ENCODE measurements around the gene ADGRD1. TPM values are rescaled to one million over a fixed set of nuclear protein-coding genes. Genes with fewer than 3 reads are reported as not detected.
"Not testable (repeated sequence)": the region's sequence is repeated elsewhere in the genome, so short reads cannot be mapped to it uniquely, and the experiment has no call there.

The ADGRD1 gene
- total RNA-seq, 6 experiments from 2014 or later = not detected

DNA sequence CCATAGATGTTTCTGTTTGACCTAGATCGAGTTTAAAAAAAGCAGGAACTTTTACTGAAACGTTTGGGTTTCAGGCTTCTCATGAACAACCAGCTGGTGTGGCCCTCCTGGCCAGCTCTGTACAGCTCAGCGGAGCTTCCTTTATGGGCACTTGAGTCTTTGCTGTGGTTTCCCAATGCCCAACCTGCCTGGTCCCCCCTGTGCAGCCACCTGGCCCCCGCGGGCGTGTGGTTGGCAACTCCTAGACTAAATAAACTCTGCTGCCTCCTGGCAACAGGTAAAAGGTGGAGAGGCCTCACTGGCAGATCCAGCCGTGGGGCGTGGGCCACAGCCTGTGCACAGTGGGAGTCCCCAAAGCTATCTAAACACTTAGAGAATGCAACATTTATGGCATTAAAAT lies 38.7 kb downstream of the ADGRD1 start:
- TF ChIP-seq, protein P1, sequence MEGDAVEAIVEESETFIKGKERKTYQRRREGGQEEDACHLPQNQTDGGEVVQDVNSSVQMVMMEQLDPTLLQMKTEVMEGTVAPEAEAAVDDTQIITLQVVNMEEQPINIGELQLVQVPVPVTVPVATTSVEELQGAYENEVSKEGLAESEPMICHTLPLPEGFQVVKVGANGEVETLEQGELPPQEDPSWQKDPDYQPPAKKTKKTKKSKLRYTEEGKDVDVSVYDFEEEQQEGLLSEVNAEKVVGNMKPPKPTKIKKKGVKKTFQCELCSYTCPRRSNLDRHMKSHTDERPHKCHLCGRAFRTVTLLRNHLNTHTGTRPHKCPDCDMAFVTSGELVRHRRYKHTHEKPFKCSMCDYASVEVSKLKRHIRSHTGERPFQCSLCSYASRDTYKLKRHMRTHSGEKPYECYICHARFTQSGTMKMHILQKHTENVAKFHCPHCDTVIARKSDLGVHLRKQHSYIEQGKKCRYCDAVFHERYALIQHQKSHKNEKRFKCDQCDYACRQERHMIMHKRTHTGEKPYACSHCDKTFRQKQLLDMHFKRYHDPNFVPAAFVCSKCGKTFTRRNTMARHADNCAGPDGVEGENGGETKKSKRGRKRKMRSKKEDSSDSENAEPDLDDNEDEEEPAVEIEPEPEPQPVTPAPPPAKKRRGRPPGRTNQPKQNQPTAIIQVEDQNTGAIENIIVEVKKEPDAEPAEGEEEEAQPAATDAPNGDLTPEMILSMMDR (IDR thresholded peaks at IDR 0.05) = no peak
- Mint-ChIP-seq H3K9me3 (peaks cover 35% of the 10 kb centered on the region), H3K4me3 (no peak overlapping the region), H3K36me3 (ENCODE audit: low read depth) (0 out of 2 replicates have a peak, but pooled peaks cover 4% of the 10 kb centered on the region), H3K27ac (no peak overlapping the region), H3K4me1 (ENCODE audit: low read depth) (no peaks in the 10 kb centered on the region), H3K27me3 (ENCODE audit: insufficient read depth) (peaks cover 2% of the 10 kb centered on the region; the same call in 1 of the 2 replicates)
- no peak for DNase-seq

DNA sequence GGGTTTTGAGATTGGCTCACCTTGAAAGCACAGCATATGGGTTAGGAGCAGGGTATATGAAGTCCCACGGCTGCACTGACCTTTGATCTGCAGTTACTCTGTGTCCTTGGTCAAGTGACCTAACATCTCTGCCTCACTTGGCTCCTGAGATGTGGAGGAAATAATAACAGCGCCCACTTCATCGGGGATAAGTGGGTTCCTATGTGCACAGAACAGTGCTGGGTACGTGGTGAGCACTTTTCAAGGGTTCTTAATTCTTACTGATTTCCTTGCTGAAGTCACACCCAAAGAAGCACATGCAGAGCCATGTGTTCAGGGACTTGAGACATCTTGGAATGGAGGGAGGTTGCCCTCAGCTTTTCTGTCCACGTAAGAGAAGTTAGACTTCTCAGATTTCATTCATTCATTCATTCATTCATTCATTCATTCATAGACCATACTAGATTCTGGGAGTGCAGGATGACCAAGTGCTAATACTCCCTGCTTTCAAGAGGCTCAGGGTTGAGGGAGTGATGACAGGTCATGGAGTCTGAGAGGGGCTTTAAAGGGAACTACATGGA lies 39.4 kb downstream of the ADGRD1 start:
- DNase-seq = no peak
- no peaks in the 10 kb centered on the region for H3K4me1 Mint-ChIP-seq (ENCODE audit: low read depth)
- no peak overlapping the region for H3K27ac Mint-ChIP-seq
- TF ChIP-seq, protein P1 (IDR thresholded peaks at IDR 0.05) = no peak
- H3K36me3 Mint-ChIP-seq (ENCODE audit: low read depth) = 0 out of 2 replicates have a peak, but pooled peaks cover 4% of the 10 kb centered on the region
- H3K9me3 Mint-ChIP-seq = peaks cover 30% of the 10 kb centered on the region
- no peak overlapping the region for H3K4me3 Mint-ChIP-seq
- H3K27me3 Mint-ChIP-seq (ENCODE audit: insufficient read depth) = peaks cover 2% of the 10 kb centered on the region; the same call in 1 of the 2 replicates

DNA sequence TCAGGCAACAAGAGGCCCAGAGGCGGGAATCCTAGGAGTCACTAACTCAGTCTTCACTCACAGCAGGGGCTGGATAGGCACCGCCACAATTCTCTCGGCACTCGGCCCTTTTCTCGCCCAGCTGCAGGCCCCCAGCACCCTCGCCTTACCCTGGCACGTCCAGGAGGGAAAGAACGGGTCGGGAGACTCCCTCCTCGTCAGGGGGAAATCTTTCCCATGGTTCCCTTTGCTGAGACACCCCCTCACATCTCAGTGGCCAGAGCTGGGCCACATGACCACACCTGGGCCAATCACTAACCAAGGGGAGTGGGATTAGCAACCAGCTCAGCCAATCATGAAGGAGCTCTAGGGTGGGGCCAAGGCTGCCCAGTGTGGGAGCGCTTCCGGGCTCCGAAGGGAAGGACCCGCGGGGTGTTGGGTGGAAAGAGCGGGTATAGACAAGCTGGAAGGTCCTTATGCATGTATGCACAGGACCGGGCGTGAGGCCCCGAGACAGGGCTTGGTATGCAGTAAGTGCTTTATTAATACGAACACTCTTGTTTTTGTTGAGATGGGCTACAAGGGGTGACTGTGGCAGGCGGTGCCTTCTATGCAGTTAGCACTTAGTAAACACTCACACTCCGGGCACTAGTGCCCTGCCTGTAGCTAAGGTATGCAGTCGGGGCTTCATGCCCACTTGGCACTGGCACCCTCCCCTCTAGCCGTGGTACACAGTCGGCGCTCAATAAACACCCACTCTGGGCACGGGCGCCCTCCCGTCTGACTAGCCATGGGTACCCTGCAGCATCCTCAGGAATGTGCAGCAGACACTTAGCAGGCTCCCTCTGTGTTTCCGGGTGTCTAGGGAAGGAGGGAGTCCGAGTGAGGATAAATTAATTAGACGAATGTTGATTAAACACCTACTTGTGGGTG lies 40.3 kb downstream of the ADGRD1 start:
- TF ChIP-seq, protein P1 (IDR thresholded peaks at IDR 0.05) = no peak
- Mint-ChIP-seq H3K27me3 (ENCODE audit: insufficient read depth) (peaks cover 2% of the 10 kb centered on the region; the same call in 1 of the 2 replicates), H3K27ac (no peak overlapping the region), H3K4me1 (ENCODE audit: low read depth) (no peaks in the 10 kb centered on the region), H3K9me3 (peaks cover 39% of the 10 kb centered on the region), H3K4me3 (no peak overlapping the region), H3K36me3 (ENCODE audit: low read depth) (peaks cover 4% of the 10 kb centered on the region; the same call in 1 of the 2 replicates)
- DNase-seq = no peak

DNA sequence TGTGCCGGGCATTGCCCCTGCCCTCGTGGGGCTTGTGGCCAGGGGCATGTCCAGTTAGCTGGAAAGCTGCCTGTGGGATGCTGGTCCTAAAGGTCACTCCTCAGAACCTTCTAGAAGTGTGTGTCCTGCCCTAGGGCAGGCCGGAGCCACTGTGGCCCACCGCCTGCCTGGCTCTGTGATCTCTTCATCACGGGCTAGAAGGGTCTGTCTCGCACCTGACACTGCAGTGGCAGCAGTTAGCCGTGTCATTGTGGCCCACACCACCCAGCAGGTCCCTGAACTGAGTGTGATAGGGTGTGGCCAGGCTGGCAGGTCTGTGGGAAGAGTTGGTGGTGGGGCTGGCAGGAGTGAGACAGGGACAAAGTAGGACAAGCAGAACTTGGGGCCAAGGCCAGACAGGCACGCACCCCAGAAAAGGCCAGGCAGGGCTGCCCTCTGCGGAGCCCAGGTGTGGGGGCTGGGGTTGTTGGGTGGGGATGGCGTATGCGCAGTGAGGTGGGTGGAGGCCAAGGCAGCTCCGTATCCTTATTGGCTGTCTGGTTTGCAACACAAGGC lies 41.2 kb downstream of the ADGRD1 start:
- peaks cover 48% of the 10 kb centered on the region for H3K9me3 Mint-ChIP-seq
- TF ChIP-seq, protein P1 (IDR thresholded peaks at IDR 0.05) = no peak
- no peak for DNase-seq
- peaks cover 5% of the 10 kb centered on the region for H3K27me3 Mint-ChIP-seq (ENCODE audit: insufficient read depth)
- peaks cover 4% of the 10 kb centered on the region; the same call in 1 of the 2 replicates for H3K36me3 Mint-ChIP-seq (ENCODE audit: low read depth)
- no peaks in the 10 kb centered on the region for H3K4me1 Mint-ChIP-seq (ENCODE audit: low read depth)
- H3K4me3 Mint-ChIP-seq = no peak overlapping the region
- H3K27ac Mint-ChIP-seq = no peak overlapping the region

DNA sequence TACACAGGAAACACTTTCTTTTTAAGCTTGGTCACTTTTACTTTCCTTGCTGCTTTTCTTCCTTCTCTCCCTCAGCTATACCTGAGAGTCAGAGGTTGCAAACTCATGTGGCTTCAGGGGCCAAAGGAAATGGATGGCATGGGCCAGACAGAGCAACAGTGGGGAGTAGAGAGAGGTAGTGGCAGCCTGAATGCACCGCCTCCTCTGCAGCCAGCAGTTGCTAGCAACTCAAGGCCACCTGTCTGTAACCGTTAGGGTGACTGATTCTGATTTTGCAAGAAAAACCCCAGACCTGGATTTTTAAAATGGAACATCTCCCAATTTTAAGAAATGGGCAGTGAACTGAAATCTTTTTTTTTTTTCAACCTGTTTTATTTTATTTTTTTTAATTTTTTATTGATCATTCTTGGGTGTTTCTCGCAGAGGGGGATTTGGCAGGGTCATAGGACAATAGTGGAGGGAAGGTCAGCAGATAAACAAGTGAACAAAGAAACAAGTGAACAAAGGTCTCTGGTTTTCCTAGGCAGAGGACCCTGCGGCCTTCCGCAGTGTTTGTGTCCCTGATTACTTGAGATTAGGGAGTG lies 41.8 kb downstream of the ADGRD1 start:
- not testable (repeated sequence) for H3K27ac Mint-ChIP-seq; DNase-seq; H3K4me1 Mint-ChIP-seq (ENCODE audit: low read depth); H3K36me3 Mint-ChIP-seq (ENCODE audit: low read depth); H3K27me3 Mint-ChIP-seq (ENCODE audit: insufficient read depth); H3K4me3 Mint-ChIP-seq
- peaks cover 53% of the 10 kb centered on the region for H3K9me3 Mint-ChIP-seq
